Medulla oblongata (tissue), 1 donor: ENCODE data around the gene ADSS1.
A peak's percentile ranks its signal among the peaks of the same experiment; 100 is the strongest.
"Not testable (repeated sequence)": the region's sequence is repeated elsewhere in the genome, so short reads cannot be mapped to it uniquely, and the experiment has no call there.

Source experiments
- DNase-seq: peaks from one replicate; pipeline ENCODE4 v3.0.0-alpha.2; 2015; ENCODE audit errors: extremely low spot score

Gene ADSS1

DNA sequence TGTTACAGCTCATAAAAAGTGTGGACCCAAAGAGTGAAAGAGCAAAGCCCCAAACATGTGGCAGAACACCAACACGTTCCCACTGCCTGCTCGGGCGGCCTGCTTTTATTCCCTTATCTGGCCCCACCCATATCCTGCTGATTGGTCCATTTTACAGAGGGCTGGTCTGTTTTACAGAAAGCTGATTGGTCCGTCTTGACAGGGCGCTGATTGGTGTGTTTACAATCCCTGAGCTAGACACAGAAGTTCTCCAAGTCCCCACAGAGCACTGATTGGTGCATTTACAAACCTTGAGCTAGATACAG lies 26.7 kb downstream of the ADSS1 start:
- DNase-seq: not testable (repeated sequence)

- DNase-seq: no peak
Observed at GRCh38 chr14:104751539-104752422, 27.8 kb downstream of the ADSS1 start.

- no peak for DNase-seq
Observed at GRCh38 chr14:104752423-104752734, 28.4 kb downstream of the ADSS1 start.

GRCh38 chr14:104752735-104753527 lies 28.9 kb downstream of the ADSS1 start, which contains the start of gene SIVA1:
Gene SIVA1, plus strand, starts transcription at chr14:104753147. Its CDS starts 55 bp downstream, at chr14:104753202.
- DNase-seq: peak; percentile 99

- no peak for DNase-seq
Observed at GRCh38 chr14:104753528-104754212, 29.6 kb downstream of the ADSS1 start.

GRCh38 chr14:104754213-104754851 lies 30.3 kb downstream of the ADSS1 start:
- DNase-seq: no peak

DNA sequence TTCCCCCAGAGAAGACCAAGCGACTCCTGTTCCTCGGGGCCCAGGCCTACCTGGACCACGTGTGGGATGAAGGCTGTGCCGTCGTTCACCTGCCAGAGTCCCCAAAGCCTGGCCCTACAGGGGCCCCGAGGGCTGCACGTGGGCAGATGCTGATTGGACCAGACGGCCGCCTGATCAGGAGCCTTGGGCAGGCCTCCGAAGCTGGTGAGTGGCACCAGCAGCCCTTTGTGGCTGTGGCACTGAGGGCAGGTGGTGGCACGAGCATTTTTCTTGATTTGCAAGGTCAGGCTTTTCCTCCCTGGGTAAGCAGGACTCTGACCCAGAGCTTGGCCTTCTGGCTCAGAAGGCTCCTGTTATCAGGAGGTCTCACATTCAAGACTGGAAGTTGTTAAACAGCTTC lies 31.6 kb downstream of the ADSS1 start:
- no peak for DNase-seq

GRCh38 chr14:104756477-104757237 lies 32.6 kb downstream of the ADSS1 start:
- no peak for DNase-seq

- DNase-seq: no peak
Observed at GRCh38 chr14:104757238-104757585, 33.2 kb downstream of the ADSS1 start.

- DNase-seq: no peak
Observed at GRCh38 chr14:104757681-104758392, 33.8 kb downstream of the ADSS1 start.

GRCh38 chr14:104758981-104759969 lies 35.2 kb downstream of the ADSS1 start:
- DNase-seq: no peak

- no peak for DNase-seq
Observed at GRCh38 chr14:104765517-104765916, 41.5 kb downstream of the ADSS1 start.

- DNase-seq: no peak
Observed at GRCh38 chr14:104766256-104766862, 42.3 kb downstream of the ADSS1 start.

- no peak for DNase-seq
Observed at GRCh38 chr14:104766863-104767633, 43.0 kb downstream of the ADSS1 start.

- no peak for DNase-seq
Observed at GRCh38 chr14:104767634-104767918, 43.5 kb downstream of the ADSS1 start.

DNA sequence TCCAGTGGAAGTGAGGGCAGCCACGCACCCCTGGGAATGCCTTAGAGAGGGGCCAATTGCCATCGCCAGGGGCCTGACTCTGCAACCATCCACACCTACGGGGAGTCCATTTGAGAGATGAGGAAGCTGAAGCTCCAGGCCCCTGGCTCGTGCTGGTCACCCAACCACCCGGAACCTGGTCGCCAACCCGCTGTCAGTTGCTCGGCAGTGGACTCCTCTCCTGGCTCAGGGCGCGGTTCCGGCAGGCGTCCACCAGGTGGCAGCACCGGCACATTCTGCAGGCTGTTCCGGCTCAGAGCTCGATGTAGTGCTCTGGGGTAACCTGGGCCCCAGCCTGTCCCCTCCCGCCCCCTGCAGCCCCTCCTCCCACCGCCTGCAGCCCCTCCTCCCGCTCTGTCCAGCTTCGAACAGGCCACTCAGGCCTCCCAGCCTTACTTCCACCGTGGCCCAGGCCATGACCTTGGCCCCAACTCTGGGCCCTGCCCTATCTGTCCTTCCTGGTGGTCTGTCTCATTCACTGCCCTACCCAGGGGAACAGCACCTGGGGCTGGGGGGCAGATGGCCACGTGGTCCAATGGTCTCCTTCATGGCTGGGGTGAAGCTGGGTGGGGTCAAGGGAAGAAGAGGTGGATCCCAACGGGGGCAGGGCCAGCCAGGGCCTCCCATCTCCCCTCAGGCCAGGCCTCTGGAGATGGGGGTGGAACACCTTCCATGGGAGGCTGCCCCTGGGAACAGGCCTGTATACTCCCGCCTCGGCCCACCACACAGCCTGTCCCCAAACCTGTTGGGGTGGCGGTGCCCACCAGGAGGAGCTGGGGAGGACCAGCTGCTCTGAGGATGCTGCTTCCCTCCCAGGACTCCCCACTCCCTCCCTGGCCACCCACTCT lies 44.7 kb downstream of the ADSS1 start:
- DNase-seq: peak; percentile 86

DNA sequence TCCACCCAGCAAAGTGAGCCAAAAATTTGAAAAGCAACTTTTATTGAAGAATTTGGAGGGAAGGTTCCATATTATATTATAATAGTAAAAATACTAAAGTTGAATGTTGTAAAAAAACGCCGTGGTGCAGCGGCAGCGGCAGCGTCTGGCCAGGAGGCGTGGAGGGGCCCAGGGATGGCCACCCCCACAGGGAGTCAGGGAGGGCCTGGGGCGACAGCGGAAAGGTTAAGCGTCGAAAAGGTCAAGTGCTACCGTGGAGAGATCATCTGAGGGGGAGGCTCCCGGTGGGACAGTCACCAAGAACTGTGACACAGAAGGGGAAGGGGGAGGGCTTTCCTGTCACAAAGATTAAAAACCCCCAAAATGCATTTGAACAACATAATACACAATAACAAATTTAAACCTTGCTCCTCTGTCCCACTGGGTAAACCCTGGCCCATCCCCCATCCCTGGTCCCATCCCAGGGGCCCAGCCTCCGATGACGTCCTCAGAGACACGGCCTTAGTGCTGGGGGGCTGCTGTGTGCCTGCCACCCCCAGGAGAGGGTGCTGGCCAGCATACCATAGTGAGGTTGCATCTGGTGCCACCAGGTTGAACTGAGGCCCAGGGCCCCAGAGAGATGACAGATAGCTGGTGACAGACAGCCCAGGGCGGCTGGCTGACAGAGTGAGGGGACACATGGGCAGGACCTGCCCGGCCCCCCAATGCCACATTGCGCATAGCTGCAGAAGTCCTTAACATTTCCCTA lies 45.5 kb downstream of the ADSS1 start:
- DNase-seq: no peak
